ENCODE measurements around the gene NEDD1. TPM values are rescaled to one million over a fixed set of nuclear protein-coding genes. Genes with fewer than 3 reads are reported as not detected.

The NEDD1 gene
- total RNA-seq, 1 experiment from 2014 or later = 17.2 TPM

GRCh38 chr12:96979532-96979931, 72.5 kb downstream of the NEDD1 start:
- no peak overlapping the region for H3K4ac ChIP-seq (ENCODE audit: low read depth, low read length)
- H3K27me3 Mint-ChIP-seq (ENCODE audit: low read depth) = 0 out of 2 replicates have a peak, but pooled peaks cover 2% of the 10 kb centered on the region
- no peak overlapping the region for H2BK20ac ChIP-seq (ENCODE audit: low read depth, low read length, poor library complexity, severe bottlenecking)
- H3K4me2 ChIP-seq (ENCODE audit: insufficient read depth, insufficient read length, low read length) = no peak overlapping the region
- no peaks in the 10 kb centered on the region for H3K79me1 ChIP-seq (ENCODE audit: insufficient read depth, low read depth, low read length, poor library complexity, severe bottlenecking)
- H2AK5ac ChIP-seq (ENCODE audit: insufficient read length, low read length) = no peak overlapping the region
- H4K8ac ChIP-seq (replicated peaks; ENCODE audit: insufficient read length, low read depth, low read length) = no peak overlapping the region
- H3K56ac ChIP-seq (ENCODE audit: insufficient read length, low read depth, low read length) = no peak overlapping the region
- H3K4me1 ChIP-seq (ENCODE audit: insufficient read depth, low read length) = no peaks in the 10 kb centered on the region; the same call in 1 of the 2 replicates
- H4K20me1 ChIP-seq (ENCODE audit: control insufficient read depth, insufficient read depth, insufficient read length) = no peaks in the 10 kb centered on the region
- H3K36me3 Mint-ChIP-seq (ENCODE audit: insufficient read depth in 1 of 3, low read depth in 3 of 3) = no peaks in the 10 kb centered on the region
- H2BK120ac ChIP-seq (ENCODE audit: low read depth, low read length, poor library complexity, severe bottlenecking) = no peak overlapping the region
- H2AFZ ChIP-seq (ENCODE audit: low read length) = no peak overlapping the region
- H3K27ac Mint-ChIP-seq = no peak overlapping the region; a peak in 2 of 7 replicates
- no peak overlapping the region for H3T11ph ChIP-seq (ENCODE audit: low read length)
- H3K9ac ChIP-seq (ENCODE audit: extremely low read depth, insufficient read length, low read length) = no peak overlapping the region
- H3K4me3 Mint-ChIP-seq = no peak overlapping the region
- H3K23me2 ChIP-seq (ENCODE audit: insufficient read length, low read depth, low read length, poor library complexity, severe bottlenecking) = no peaks in the 10 kb centered on the region
- H2BK12ac ChIP-seq (ENCODE audit: insufficient read length, low read depth, low read length) = no peak overlapping the region
- H3K4me1 Mint-ChIP-seq = peaks cover 14 to 18% of the 10 kb centered on the region in 2 experiments
- H3K27me3 ChIP-seq (ENCODE audit: insufficient read depth, low read length) = no peaks in the 10 kb centered on the region
- no CpG with 5 or more reads among the region's 3 CpGs for WGBS (ENCODE audit: extremely low coverage, insufficient read length, low lambda C conversion rate)
- no peak overlapping the region for H3K23ac ChIP-seq (ENCODE audit: insufficient read length, low read depth, low read length)
- no peaks in the 10 kb centered on the region for H3K9me3 Mint-ChIP-seq
- H3K79me2 ChIP-seq (ENCODE audit: insufficient read depth, low read length) = no peaks in the 10 kb centered on the region
- no peaks in the 10 kb centered on the region for H3K9me3 ChIP-seq (ENCODE audit: control insufficient read depth, low read depth, low read length)
- H2BK5ac ChIP-seq (ENCODE audit: insufficient read length, low read length) = no peak overlapping the region
- no peak overlapping the region for H2BK15ac ChIP-seq (ENCODE audit: low read depth, low read length)
- no peak overlapping the region for H4K91ac ChIP-seq (ENCODE audit: insufficient read length, low read depth, low read length)
- no peak overlapping the region for H4K5ac ChIP-seq (ENCODE audit: insufficient read length, low read depth, low read length)
- TF ChIP-seq CTCF (conservative IDR thresholded peaks at IDR 0.05) = no peak
- H3K18ac ChIP-seq (ENCODE audit: insufficient read length, low read depth, low read length) = no peak overlapping the region
- H3K14ac ChIP-seq (ENCODE audit: insufficient read depth, low read length) = no peak overlapping the region
- no peak overlapping the region for H3K27ac ChIP-seq (ENCODE audit: insufficient read length, low read depth, low read length)
- no peak for DNase-seq

Data from H9 (cell line).